ENCODE data around the gene PGGHG.
"Not testable (repeated sequence)": the region's sequence is repeated elsewhere in the genome, so short reads cannot be mapped to it uniquely, and the experiment has no call there.

The PGGHG gene

GRCh38 chr11:315516-315994, 26.6 kb downstream of the PGGHG start:
- DNase-seq = no peak

GRCh38 chr11:316031-316701, 27.2 kb downstream of the PGGHG start:
- no peak for DNase-seq

GRCh38 chr11:316891-317301, 28.0 kb downstream of the PGGHG start:
- DNase-seq = no peak

GRCh38 chr11:317668-318404, 28.9 kb downstream of the PGGHG start:
- DNase-seq = not testable (repeated sequence)

- DNase-seq = not testable (repeated sequence)
Measured at GRCh38 chr11:318405-319120, 29.6 kb downstream of the PGGHG start.

- DNase-seq = not testable (repeated sequence)
Measured at GRCh38 chr11:319121-319887, 30.4 kb downstream of the PGGHG start.

- DNase-seq = not testable (repeated sequence)
Measured at GRCh38 chr11:319888-320273, 31.0 kb downstream of the PGGHG start.

- no peak for DNase-seq
Measured at GRCh38 chr11:324156-324555, 35.2 kb downstream of the PGGHG start.

GRCh38 chr11:324593-325517, 35.9 kb downstream of the PGGHG start:
- not testable (repeated sequence) for DNase-seq

GRCh38 chr11:325796-326591, 37.1 kb downstream of the PGGHG start:
- DNase-seq = no peak

GRCh38 chr11:326592-326841, 37.6 kb downstream of the PGGHG start:
- no peak for DNase-seq

- peak in 1 of 2 experiments; percentile 27 for DNase-seq
Measured at GRCh38 chr11:326842-327580, 38.1 kb downstream of the PGGHG start.

- DNase-seq = no peak
Measured at GRCh38 chr11:327581-327923, 38.6 kb downstream of the PGGHG start.

GRCh38 chr11:328012-328411, 39.1 kb downstream of the PGGHG start:
- DNase-seq = no peak

GRCh38 chr11:328516-329100, 39.7 kb downstream of the PGGHG start:
- not testable (repeated sequence) for DNase-seq

GRCh38 chr11:329886-330253, 40.9 kb downstream of the PGGHG start:
- no peak for DNase-seq

- no peak for DNase-seq
Measured at GRCh38 chr11:330307-330693, 41.4 kb downstream of the PGGHG start.

GRCh38 chr11:330694-331357, 41.9 kb downstream of the PGGHG start:
- no peak for DNase-seq

GRCh38 chr11:331358-332060, 42.6 kb downstream of the PGGHG start:
- DNase-seq = no peak

Measured in activated CD4-positive, alpha-beta T cell treated with anti-CD3 and anti-CD28 coated beads, Interleukin-2, amount 50 U/mL, for 4 hours (primary cell).